Activated T-cell treated with anti-CD3 and anti-CD28 coated beads, Interleukin-2, amount 50 U/mL, for 4 hours (primary cell): Measurements from ENCODE around the gene SERTM1. TPM values are rescaled to one million over a fixed set of nuclear protein-coding genes. Genes with fewer than 3 reads are reported as not detected.
A peak's percentile ranks its signal among the peaks of the same experiment; 100 is the strongest.

Source experiments
- ATAC-seq, 2 donors: fragments of 200-7000 bp; cut with Tn5 transposase; one replicate each; pipeline ENCODE4 v1.10.0; 2021
- DNase-seq: peaks from one replicate; pipeline ENCODE4 v3.0.0-alpha.2; 2020
- H3K27me3 Mint-ChIP-seq: one replicate; pipeline ENCODE4 v1.8.0; 2021; ENCODE audit warnings: low read depth, mixed read lengths
- H3K36me3 Mint-ChIP-seq: one replicate; pipeline ENCODE4 v1.8.0; 2022; ENCODE audit warnings: mixed read lengths; ENCODE audit not compliant: insufficient read depth
- H3K4me1 Mint-ChIP-seq: one replicate; pipeline ENCODE4 v1.8.0; 2021; ENCODE audit warnings: low read depth, mixed read lengths
- H3K4me3 Mint-ChIP-seq: one replicate; pipeline ENCODE4 v1.8.0; 2021; ENCODE audit warnings: mild to moderate bottlenecking, moderate library complexity, mixed read lengths
- H3K9me3 Mint-ChIP-seq: one replicate; pipeline ENCODE4 v1.8.0; 2021; ENCODE audit warnings: mixed read lengths
- total RNA-seq, 3 donors: library from RNA; stranded (reverse); gene quantifications; one replicate each; pipeline ENCODE4 v1.2.1, GENCODE V29; 2021

Gene SERTM1
- total RNA-seq, 3 donors from 2014 or later, result not detected

DNA sequence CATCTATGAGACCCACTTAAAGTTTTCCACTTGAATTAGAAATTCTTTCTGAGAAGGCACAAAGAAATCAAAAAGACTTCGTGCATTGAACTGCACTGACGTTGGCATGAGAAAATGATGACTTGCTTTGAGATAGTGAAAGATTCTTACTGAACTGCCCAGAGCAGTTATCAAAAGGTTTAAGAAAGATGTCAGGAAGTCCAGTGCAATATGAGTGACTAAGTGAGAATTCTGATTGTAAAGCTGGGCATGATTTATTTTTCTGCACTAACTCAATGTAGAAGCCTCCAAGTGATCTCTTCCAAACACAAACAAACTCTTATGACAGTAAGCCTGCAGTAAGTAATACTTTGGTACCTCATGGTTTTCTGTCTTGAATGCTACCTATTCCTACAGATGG, 52.1 kb downstream of the SERTM1 start:
- H3K27me3 Mint-ChIP-seq, result peaks cover 11% of the 10 kb centered on the region
- no peaks in the 10 kb centered on the region for H3K36me3 Mint-ChIP-seq
- DNase-seq, result no peak
- ATAC-seq, result no peak
- H3K4me1 Mint-ChIP-seq, result no peaks in the 10 kb centered on the region
- no peaks in the 10 kb centered on the region for H3K9me3 Mint-ChIP-seq
- no peak overlapping the region for H3K4me3 Mint-ChIP-seq

DNA sequence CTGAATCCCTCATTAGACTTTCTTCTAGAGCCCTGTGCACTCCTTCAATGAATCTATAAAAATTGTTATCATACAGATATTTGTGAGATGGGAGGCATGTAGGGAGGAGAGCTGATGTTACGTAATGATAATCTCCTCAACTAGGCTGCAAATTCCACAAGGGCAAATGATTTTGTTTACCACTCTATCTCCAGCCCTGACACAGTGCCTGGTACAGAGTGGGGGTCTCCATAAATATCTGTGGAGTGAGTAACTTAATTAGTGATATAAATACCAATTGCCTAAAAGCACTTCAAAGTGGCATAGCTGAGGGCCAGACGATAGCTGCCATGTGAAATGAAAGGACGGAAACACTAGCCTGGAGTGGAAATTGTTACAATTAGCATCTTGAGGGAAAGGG, 54.2 kb downstream of the SERTM1 start:
- Mint-ChIP-seq H3K4me3 (no peak overlapping the region), H3K9me3 (no peaks in the 10 kb centered on the region), H3K4me1 (no peaks in the 10 kb centered on the region), H3K27me3 (peaks cover 3% of the 10 kb centered on the region), H3K36me3 (no peaks in the 10 kb centered on the region)
- DNase-seq (no peak), ATAC-seq (no peak)

DNA sequence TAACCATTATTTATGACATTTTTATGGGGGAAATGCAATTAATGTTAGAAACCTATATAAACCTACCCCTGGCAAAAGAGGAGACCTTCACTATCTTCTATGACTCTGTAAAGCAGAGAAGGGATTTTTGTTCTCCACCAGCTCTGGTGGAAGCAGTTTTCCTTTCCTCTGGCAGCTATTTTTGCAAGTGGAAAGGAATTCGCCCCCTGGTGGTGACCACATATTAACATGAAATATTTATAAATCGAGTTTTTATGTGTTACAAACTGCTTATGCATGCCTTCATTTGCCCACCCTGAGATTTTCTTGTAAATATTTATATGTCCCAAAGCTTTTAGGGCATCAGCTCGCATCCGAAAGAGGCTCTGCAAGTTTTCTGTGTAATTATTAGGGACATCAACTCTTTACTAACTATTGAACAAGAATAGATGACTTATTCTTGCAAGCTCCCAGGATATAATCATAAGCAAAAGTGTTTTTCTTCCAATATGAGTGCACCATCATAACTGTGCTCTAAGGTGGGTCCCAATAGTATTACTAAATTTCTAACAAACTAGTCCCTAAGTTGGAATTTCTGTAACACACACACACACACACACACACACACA, 62.4 kb downstream of the SERTM1 start:
- H3K4me1 Mint-ChIP-seq, result no peaks in the 10 kb centered on the region
- H3K36me3 Mint-ChIP-seq, result no peaks in the 10 kb centered on the region
- no peaks in the 10 kb centered on the region for H3K27me3 Mint-ChIP-seq
- H3K4me3 Mint-ChIP-seq, result no peak overlapping the region
- peak; percentile 14 for DNase-seq
- no peaks in the 10 kb centered on the region for H3K9me3 Mint-ChIP-seq
- no peak for ATAC-seq

DNA sequence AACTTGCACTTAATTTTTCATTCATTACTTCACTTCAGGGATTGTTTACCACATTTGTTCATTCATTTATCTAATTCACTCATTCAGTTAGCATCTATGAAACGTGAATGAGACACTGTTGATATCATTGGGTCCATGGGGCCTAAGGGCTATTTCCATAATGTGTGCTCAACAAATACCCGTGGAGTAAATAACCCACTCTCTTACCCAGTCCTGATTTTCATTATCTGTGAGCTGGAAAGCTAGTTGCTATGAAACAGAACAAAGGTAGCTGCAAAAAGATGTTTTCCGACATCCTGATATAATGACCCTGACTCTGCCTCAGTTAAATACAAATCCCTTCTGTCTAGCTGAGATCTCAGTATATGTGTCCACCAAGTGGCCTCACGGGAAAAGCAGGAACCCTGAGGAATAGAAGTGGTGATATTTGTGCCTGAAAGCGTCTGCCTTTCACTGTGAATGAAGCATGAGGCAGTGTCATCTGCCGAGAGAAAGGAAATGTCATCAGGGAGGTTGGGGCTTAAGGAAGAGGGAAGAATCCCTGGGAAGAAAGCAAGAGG, 63.8 kb downstream of the SERTM1 start:
- Mint-ChIP-seq H3K27me3 (no peaks in the 10 kb centered on the region), H3K4me1 (no peaks in the 10 kb centered on the region), H3K36me3 (no peaks in the 10 kb centered on the region), H3K9me3 (no peaks in the 10 kb centered on the region), H3K4me3 (no peak overlapping the region)
- ATAC-seq (no peak), DNase-seq (no peak)

DNA sequence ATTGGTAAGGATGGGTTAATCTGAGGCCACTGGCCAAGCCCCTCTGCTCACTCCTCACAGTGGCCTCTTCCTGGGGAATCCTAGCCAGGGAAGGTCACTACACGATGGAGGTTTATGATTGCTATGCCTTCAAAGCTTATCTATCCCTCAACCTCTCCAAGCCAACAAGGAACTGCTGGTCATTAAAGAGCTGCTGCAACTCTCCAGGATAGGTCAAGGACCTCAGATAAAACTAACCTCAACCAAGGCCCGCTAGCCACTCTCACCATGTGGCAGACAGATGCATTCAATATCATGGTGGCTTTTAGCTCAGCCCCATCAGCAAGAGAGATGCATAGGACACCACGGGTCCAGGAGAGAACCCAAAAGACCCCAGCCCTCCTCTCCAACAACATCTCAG, 71.6 kb downstream of the SERTM1 start:
- Mint-ChIP-seq H3K27me3 (peaks cover 2% of the 10 kb centered on the region), H3K36me3 (no peaks in the 10 kb centered on the region), H3K4me1 (no peaks in the 10 kb centered on the region), H3K9me3 (peaks cover 3% of the 10 kb centered on the region), H3K4me3 (no peak overlapping the region)
- no peak for DNase-seq
- no peak for ATAC-seq

DNA sequence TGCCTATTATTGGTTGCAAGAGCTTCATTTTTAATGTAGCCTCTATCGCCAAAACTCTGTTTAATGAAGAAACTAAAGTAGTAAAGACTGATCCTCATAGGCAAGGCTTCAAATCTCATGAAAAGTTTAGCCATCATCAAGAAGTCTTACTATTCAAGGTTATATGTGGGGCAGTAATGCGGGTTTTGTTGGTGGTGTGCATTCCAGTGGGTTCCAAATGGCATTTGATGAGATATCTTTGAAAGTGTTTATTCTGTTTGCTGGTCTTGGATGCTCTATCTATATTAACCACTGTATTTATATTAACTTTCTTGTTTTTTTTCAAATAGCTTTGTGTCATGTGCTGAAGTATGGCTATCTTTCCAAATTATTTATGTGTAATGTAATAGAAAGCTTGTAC, 72.2 kb downstream of the SERTM1 start:
- Mint-ChIP-seq H3K27me3 (peaks cover 4% of the 10 kb centered on the region), H3K36me3 (no peaks in the 10 kb centered on the region), H3K4me3 (no peak overlapping the region), H3K4me1 (no peaks in the 10 kb centered on the region), H3K9me3 (peaks cover 7% of the 10 kb centered on the region)
- ATAC-seq (no peak), DNase-seq (no peak)

Other genes with a start within 250 kb of the SERTM1 start
- not detected for gene CCNA1, start 241.5 kb upstream of the SERTM1 start, total RNA-seq
- gene RFXAP, start 145.2 kb downstream of the SERTM1 start, total RNA-seq, result 10 to 100 TPM in 2 of 3 donors, 1 to 10 TPM in 1; 9.7 to 10.8 (median 10.4) TPM
- gene SMAD9, start 246.2 kb downstream of the SERTM1 start, total RNA-seq, result not detected